ENCODE data around the gene DLK2. TPM values are rescaled to one million over a fixed set of nuclear protein-coding genes. Genes with fewer than 3 reads are reported as not detected.

Gene DLK2
- total RNA-seq, 1 donor: 0.36 TPM

- no peak for DNase-seq (ENCODE audit: low read depth)
- no peak for TF ChIP-seq CTCF (IDR thresholded peaks at IDR 0.05; ENCODE audit: insufficient read depth, low read length)
- H3K4me3 ChIP-seq (ENCODE audit: low read depth, low read length): no peak overlapping the region
Observed at GRCh38 chr6:43497129-43497396, 41.7 kb upstream of the DLK2 start.

DNA sequence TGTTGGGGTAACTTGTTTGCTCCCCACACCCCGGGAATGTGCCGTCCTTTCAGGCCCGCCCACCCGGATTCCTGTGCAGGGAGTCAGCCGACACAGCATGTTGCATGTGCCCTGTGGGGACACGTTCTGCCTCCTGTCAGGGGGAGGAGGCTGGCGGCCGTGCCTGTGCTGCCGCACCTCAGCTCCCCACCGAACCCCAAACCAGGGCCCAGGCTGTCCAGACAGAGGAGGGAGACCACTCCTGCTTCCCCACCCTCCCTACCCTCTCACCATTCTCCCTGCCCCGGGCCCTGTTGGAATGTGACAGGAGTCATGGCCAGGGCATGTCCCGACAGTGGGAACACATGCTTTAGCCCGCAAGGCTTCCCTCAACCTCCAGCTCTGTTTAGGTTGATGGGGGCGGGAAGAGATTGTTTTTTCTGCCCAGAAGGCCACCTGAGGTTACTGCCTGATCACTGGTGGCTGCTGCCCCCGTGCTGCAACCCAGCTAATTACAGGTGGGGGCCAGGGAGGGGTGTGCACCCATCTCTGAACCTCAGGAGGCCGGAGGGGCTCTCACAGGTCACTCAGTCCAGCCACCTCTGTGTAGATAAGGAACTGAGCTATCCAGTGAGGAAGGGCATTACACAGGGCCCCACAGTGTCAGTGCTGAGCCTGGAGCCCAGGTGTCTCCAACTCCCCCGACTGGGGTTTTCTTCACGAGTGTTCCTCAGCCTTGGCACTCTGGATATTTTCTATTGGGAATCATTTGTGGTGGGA is 41.2 kb upstream of the DLK2 start:
- H3K4me3 ChIP-seq (ENCODE audit: low read depth, low read length): no peak overlapping the region
- DNase-seq (ENCODE audit: low read depth): peak; percentile 45
- peak; percentile 66 for TF ChIP-seq CTCF (IDR thresholded peaks at IDR 0.05; ENCODE audit: insufficient read depth, low read length)

DNA sequence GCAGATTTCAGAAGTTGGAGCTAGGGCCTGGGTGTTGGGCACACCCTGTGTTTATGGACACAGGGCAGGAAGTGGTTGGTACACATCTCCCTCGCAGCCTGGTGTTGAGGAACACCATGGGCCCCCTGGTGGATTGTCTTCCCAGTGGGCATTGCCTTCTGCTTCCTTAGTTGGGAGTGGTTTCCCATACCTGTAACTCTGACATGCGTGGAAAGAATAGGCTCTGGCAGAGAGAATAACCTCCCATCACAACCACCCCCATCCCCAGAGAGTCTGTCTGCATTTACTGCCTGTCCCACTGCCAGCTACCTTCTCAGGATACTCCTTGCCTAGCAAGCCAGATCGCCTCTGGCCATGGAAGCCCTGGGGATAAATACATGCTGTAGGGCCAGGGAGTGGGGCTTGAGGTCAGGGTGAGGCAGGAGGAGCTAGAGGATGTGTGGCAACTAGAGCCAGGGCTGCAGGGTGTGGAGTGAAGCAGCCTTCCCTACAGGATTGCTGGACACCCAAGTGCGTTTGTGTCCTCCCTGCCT is 40.1 kb upstream of the DLK2 start:
- peak; percentile 15 for TF ChIP-seq CTCF (IDR thresholded peaks at IDR 0.05; ENCODE audit: insufficient read depth, low read length)
- H3K4me3 ChIP-seq (ENCODE audit: low read depth, low read length): no peak overlapping the region
- DNase-seq (ENCODE audit: low read depth): no peak

DNA sequence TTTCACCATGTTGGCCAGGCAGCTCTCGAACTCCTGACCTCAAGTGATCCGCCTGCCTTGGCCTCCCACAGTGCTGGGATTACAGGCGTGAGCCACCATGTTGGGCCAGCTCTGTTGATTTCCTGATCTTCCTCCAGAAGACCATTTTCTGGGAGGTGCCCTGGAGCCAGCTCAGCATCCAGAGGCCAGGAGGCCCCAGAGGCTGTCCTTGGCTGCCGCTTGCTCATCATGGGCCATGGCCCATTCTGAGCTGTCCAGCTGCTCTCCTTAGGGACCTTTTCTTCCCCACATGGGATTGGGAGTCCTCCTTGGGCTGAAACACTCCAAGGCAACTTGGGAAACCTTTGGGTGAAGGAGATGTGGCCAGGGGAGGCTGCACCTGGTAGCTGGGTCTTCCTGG is 39.4 kb upstream of the DLK2 start:
- H3K4me3 ChIP-seq (ENCODE audit: low read depth, low read length): no peak overlapping the region
- no peak for TF ChIP-seq CTCF (IDR thresholded peaks at IDR 0.05; ENCODE audit: insufficient read depth, low read length)
- DNase-seq (ENCODE audit: low read depth): no peak

DNA sequence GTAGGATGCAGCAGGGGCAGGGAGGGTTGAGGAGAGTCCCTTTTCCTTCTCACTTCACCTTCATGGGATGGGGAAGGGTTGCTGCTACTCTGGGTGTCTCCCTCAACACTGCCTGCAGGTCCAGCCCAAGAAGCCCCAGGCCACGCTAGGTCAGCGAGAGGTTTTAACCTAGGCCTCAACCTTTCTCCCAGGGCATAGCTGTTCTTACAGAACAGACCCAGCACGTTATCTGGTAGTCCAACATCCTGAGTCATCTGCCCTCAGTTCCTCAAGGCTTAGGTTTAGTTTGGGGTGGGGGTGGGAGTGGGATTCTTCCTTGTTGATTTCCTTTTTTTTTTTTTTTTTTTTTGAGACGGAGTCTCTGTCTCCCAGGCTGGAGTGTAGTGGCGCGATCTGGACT is 39.0 kb upstream of the DLK2 start:
- no peak overlapping the region for H3K4me3 ChIP-seq (ENCODE audit: low read depth, low read length)
- no peak for DNase-seq (ENCODE audit: low read depth)
- no peak for TF ChIP-seq CTCF (IDR thresholded peaks at IDR 0.05; ENCODE audit: insufficient read depth, low read length)

GRCh38 chr6:43493833-43494232 is 38.5 kb upstream of the DLK2 start:
- H3K4me3 ChIP-seq (ENCODE audit: low read depth, low read length): no peak overlapping the region
- no peak for DNase-seq (ENCODE audit: low read depth)
- TF ChIP-seq CTCF (IDR thresholded peaks at IDR 0.05; ENCODE audit: insufficient read depth, low read length): no peak

DNA sequence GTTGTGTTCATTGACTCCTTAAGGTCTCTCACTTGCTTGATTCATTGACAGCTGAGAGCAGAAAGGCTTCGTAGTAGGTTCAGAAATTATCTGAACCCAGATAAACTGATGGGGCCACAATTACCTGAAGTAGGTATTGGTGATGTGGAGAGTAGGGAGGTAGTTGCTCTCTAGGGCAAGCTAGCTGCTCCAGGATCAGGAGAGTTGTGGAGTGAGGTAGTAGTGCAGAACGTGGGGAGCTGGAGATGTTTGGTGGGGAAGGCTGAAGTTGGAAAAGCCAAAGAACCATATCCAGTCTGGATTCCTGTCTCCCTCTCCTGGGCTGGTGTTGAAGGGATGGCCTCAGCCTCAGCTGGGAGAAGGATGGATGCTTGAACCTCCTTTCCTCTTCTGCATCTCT is 37.9 kb upstream of the DLK2 start:
- TF ChIP-seq CTCF (IDR thresholded peaks at IDR 0.05; ENCODE audit: insufficient read depth, low read length): no peak
- no peak overlapping the region for H3K4me3 ChIP-seq (ENCODE audit: low read depth, low read length)
- DNase-seq (ENCODE audit: low read depth): no peak

Data from fibroblast of the aortic adventitia (primary cell).